Epithelial cell of prostate (primary cell): ENCODE results near the gene SRM.
A peak's percentile ranks its signal among the peaks of the same experiment; 100 is the strongest.
"Not testable (repeated sequence)": the region's sequence is repeated elsewhere in the genome, so short reads cannot be mapped to it uniquely, and the experiment has no call there.

Source experiments
- DNase-seq: peaks from one replicate; pipeline ENCODE4 v3.0.0-alpha.2; 2011; ENCODE audit warnings: low read depth, low spot score
- H3K27ac ChIP-seq: fragments of 450-650 bp; 2 replicates; pipeline ENCODE4 v1.5.1; 2017; ENCODE audit warnings: mild to moderate bottlenecking

The SRM gene

GRCh38 chr1:11059968-11060830 is at the start of gene SRM:
SRM (minus strand) TSS chr1:11060018; CDS start chr1:11059943, 75 bp downstream.
- H3K27ac ChIP-seq = peak within 1 kb of the TSS; percentile 43
- peak; percentile 50 for DNase-seq

GRCh38 chr1:11109047-11109760 is 49.4 kb upstream of the SRM start:
- DNase-seq = no peak
- no peak overlapping the region for H3K27ac ChIP-seq

- H3K27ac ChIP-seq = no peak overlapping the region
- no peak for DNase-seq
Measured at GRCh38 chr1:11107599-11107998, 47.8 kb upstream of the SRM start.

- DNase-seq = no peak
- no peak overlapping the region for H3K27ac ChIP-seq
Measured at GRCh38 chr1:11105586-11105985, 45.8 kb upstream of the SRM start.

GRCh38 chr1:11101347-11101746 is 41.5 kb upstream of the SRM start:
- H3K27ac ChIP-seq = no peak overlapping the region
- no peak for DNase-seq

- DNase-seq, H3K27ac ChIP-seq: not testable (repeated sequence)
Measured at GRCh38 chr1:11100806-11101205, 41.0 kb upstream of the SRM start.

- no peak for DNase-seq
- H3K27ac ChIP-seq = peak overlapping the region; percentile 69
Measured at GRCh38 chr1:11100149-11100493, 40.3 kb upstream of the SRM start.

GRCh38 chr1:11099310-11100148 is 39.7 kb upstream of the SRM start, which contains the start of gene EXOSC10:
EXOSC10 (minus strand) TSS chr1:11099869; CDS start chr1:11099831, 38 bp downstream.
- H3K27ac ChIP-seq = peak within 1 kb of the TSS; percentile 69
- peak; percentile 27 for DNase-seq

- no peak for DNase-seq
- peak overlapping the region; percentile 69 for H3K27ac ChIP-seq
Measured at GRCh38 chr1:11098931-11099309, 39.1 kb upstream of the SRM start.

- H3K27ac ChIP-seq, DNase-seq: not testable (repeated sequence)
Measured at GRCh38 chr1:11083784-11084183, 24.0 kb upstream of the SRM start.

GRCh38 chr1:11080931-11081330 is 21.1 kb upstream of the SRM start:
- no peak for DNase-seq
- H3K27ac ChIP-seq = no peak overlapping the region

GRCh38 chr1:11078631-11079030 is 18.8 kb upstream of the SRM start:
- no peak for DNase-seq
- H3K27ac ChIP-seq = no peak overlapping the region

- not testable (repeated sequence) for H3K27ac ChIP-seq, DNase-seq
Measured at GRCh38 chr1:11073398-11073797, 13.6 kb upstream of the SRM start.

- no peak for DNase-seq
- no peak overlapping the region for H3K27ac ChIP-seq
Measured at GRCh38 chr1:11072216-11072917, 12.5 kb upstream of the SRM start.

GRCh38 chr1:11071463-11072215 is 11.8 kb upstream of the SRM start:
- no peak overlapping the region for H3K27ac ChIP-seq
- DNase-seq = no peak

GRCh38 chr1:11070876-11071275 is 11.1 kb upstream of the SRM start:
- H3K27ac ChIP-seq = no peak overlapping the region
- no peak for DNase-seq

- DNase-seq = no peak
- no peak overlapping the region for H3K27ac ChIP-seq
Measured at GRCh38 chr1:11068600-11069473, 9.0 kb upstream of the SRM start.
